Hepatic stellate cell (primary cell): ENCODE results near the gene LHX3.

Experiments
- DNase-seq: peaks from one replicate; pipeline ENCODE4 v3.0.0; 2011; ENCODE audit warnings: low spot score

LHX3 gene

DNA sequence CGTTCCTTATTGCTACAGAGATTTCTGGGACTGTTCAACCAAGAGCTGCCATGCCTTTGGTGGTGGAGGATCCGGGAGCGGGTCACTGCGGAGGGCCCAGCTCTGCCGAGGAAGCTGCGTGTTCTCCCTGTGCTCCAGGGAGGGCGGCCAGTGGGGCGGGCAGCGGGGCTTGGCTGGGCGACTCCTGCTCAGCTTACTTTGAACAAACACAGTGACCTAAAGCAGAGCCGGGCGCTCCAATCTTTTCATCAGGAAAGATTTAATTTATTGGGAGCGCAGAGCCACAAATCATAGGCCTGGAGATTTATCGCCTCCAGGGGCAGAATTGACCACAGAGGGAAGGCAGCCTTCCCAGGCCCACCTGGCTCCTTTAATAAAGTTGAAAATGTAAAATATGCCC, 27.7 kb downstream of the LHX3 start:
- DNase-seq = no peak

DNA sequence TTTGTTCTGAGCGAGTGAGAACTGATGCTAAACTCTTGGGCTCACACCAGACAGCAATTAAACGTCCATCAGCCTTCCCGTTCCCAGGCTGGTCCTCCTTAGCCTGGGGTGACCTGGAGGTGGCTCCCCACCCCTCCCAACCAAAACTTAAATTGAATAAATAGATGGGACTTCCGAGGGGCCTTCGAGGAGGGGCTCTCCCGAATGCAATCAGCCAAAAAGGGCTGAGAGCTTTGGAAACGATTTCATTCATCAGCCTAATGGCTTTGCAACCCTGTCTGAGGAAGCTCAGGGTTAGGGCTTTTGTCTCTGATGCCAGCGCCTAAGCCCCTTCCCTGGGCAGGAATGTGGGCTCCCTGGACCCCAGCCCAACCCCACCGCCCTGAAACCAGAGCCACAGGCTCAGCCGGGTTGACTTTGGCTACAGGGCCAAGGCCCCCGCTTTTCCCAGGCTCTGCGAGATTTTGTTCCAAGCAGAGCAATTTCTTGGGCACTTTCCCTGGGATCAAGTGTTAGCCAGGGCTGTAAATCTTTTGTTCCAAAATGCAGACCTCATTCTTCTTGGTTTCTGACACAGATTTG, 29.2 kb downstream of the LHX3 start:
- no peak for DNase-seq

DNA sequence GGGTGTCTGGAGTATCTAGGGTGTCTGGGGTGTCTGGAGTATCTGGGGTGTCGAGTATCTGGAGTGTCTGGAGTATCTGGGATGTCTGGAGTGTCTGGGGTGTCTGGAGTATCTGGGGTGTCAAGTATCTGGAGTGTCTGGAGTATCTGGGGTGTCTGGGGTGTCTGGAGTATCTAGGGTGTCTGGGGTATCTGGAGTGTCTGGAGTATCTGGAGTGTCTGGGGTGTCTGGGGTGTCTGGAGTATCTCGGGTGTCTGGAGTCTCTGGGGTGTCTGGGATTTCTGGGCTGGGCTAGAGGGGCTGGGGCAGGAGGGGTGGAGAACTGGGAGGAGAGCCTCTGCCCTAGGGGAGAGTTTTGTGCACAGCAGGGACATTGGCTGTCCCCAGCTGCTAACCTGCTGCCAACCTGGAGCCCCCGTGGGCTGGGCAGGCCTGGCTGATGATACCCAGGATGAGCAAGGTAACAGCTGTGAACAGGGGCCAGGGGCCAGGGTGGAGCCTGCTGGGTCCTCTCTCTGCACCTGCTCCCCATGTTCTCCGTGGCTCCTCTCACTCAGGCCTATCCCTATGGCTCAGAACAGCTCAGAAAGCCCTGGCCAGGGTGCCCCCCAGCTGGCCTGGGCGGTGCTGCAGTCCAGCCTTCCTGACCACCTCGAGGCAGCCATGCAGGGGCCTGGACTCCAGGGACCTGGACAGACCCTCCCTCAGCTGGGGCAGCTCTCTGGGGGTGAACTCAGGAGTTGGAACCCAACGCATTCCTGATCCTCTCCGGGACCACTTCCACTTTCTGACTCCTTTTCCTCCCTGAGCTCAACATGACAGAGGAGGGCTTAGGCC, 29.9 kb downstream of the LHX3 start:
- no peak for DNase-seq

DNA sequence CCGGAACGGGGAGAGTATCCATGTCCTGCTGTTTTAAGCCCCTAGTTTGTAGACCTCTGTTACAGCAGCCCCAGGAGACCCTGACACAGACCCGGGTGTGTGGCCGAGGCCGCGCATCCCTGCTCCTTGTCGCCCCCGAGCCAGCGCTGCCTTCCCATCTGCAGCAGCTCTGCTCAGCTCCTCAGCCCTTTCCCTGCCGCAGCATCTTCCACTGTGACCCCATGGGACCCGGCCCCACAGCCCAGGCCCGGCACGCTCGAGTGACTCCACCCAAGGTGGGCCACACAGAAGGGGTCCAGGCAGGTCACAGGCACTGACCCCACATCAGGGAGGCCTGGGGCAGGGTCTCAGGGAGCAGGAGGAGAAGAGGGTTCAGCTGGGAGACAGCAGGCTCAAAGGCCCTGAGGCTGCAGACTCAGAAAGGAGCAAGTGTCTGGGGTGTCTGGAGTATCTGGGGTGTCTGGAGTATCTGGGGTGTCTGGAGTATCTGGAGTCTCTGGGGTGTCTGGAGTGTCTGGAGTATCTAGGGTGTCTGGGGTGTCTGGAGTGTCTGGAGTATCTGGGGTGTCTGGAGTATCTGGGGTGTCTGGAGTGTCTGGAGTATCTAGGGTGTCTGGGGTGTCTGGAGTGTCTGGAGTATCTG, 31.2 kb downstream of the LHX3 start:
- DNase-seq = no peak

DNA sequence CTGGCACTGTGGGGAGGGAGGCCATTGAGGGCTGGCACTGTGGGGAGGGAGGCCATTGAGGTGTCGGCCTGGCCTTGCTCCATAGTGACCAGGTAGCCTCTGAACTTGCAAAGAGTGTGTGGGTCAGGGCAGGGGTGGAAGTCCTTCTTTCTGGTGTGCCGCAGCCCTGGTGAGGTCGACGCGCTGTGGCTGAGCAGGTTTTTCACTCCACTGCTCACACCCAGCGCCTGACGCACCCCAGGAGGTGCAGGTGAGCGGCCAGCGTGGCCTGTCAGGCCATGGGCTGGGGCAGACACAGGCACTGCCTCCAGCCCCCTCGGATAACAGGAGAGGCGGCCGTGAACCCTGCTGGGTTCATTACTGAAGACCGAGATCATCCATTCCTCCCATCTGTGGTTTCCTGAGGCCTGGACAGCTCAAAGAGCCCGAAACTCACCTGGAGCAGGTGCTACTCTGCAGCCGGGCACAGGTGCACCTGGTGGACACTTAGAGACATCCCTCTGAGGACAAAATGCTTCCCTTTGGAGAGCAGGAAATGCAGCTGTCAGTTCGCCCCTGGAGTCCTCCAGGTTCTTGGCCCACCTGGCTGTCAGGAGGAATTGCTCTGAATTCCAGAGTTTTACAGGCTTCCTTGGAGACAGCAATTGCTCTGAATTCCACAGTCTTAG, 32.4 kb downstream of the LHX3 start:
- no peak for DNase-seq

DNA sequence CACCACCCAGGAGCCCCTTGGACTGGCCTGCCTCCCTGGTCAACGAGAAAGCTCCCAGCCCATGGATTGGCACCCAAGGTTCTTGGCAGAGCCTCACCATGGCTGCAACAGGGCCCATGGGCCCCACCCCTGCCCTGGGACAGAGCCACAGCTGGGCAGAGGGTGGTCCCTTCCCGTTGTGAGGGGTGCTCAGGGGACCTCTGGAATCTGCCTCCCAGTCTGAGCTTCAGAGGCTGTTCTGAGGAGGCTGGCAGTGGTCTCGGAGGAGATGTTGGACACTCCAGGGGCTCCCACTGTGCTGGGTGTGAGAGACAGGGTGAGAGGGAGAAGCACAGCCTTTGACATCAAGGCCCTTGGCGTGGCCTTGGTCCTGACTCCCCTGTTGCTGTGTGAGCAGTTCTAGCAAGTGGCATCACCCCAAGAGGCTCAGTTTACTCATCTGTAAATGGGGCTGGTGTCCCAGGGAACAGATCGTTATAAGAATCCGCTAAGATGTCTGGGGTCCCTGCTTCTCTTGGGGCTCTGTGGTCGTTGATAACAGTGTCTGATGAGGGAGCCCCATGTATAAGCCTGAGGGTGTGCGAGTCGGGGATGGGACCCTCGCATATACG, 33.0 kb downstream of the LHX3 start:
- no peak for DNase-seq

DNA sequence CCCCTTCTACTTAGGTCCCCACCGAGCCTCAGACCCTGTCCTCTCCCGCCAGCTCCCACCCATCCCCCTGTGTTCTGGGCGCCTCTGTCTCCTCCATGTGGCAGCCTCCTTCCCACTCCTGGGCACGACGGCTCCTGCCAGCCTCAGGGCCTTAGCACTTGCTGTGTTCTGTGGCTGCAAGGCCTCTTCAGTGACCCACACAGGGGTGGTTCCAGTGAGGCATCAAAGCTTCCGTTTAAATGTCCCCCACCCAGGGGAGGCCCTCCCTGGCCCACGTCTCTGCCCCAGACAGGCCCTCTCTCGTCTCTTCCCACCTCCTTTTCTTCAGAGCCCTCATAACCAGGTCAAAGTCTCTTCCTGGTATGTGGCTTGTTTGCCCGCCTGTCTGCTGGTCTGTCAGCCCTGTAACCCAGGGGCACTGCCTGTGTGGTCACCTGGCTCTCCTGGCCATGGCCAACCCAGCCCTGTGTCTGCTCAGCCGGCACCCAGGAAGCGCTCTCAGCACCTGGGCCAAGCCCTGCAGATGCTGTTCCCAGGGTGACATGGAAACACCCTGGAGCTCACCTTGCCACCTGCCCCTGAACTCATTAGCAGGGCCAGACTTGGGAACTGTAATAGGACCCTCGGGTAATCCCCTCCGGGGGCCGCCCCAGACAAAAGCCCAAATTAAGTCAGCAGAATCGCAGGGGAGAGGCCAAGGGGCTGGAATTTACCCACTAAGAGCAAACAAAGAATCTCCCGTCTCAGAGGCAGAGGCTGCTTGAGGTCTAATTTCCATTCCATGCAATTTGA, 33.7 kb downstream of the LHX3 start:
- no peak for DNase-seq

DNA sequence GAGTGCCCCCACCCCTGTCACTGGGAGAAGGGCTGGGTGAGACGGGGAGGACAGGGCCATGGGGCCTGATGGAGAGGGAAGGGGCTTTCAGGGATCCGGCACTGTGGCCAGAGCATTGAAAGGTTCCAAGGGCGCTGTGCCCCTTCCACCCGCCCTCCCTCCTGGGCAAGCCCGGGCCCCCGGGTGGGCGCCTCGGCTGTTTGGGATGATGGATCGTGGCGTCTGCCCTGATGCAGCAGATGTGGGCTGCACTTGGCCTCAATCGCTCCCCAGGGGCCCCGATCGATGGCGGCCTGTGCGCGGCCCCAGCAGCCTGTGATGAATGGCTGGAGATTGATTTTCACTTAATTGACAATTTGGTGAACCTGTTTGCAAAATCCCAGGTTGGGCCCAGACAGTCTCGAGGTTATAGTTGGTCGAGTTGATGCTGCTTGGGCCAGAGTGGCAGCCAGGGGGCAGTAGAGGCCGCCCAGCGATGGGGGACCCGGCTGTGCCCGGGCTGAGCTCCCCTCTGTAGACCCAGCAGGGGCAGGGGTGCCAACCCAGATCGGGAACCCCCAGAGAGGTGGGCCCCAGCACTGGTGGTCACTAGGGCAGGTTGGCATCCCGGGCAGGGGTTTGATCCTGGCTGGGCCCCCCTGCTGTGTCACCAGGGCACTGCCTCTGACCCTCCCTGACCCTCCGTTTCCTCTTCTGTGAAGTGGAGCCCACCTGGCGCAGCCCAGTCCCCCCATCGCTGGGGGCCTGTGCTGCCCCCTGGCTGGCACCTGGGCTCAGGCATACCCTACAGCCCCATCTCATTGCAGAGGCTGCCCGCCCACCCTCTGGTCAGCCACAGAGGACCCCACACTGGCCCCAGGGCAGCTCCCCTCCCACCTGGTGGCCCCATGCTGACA, 34.7 kb downstream of the LHX3 start:
- peak; percentile 66 for DNase-seq

DNA sequence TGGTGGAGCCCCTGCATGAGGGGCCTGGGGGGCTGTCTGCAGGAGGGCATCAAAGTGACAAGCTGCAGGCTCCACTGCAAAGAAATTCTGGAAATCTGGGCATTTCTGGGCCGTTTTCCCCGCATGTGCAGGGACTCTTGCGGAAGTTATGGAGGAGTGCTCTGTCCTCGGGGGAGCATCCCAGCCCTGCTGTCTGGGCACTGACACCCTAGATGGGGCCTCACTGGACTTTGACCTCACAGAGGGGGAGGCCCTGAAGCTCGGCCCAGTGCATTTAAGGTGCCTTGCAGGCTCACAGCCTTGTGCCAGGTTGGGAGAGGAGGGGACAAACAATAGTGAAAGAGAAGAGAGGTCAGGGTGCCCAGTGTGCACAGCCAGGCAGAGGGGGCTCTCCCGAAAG, 35.4 kb downstream of the LHX3 start:
- no peak for DNase-seq

DNA sequence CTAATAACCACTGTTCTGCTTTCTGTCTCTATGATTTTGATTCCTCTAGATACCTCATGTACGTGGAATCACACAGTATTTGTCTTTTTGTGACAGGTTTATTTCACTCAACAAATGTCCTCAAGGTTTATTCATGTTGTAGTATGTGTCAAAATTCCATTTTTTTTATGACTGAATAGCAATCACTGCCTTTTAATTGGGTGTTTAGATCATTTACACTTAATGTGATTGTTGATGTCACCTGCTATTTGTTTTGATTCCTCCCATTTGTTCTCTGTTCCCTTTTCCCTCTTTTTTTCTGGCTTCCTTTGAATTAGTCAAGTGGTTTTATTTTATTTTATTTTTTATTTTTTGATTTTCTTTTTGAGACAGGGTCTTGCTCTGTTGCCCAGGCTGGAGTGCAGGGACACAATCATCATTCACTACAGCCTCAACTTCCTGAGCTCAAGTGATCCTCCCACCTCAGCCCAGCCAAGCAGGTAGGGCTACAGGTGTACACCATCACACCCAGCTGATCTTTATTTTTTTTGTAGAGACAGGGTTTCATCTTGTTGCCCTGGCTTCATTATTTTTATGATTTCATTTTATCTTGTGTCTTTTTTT, 41.6 kb downstream of the LHX3 start:
- DNase-seq = no peak

DNA sequence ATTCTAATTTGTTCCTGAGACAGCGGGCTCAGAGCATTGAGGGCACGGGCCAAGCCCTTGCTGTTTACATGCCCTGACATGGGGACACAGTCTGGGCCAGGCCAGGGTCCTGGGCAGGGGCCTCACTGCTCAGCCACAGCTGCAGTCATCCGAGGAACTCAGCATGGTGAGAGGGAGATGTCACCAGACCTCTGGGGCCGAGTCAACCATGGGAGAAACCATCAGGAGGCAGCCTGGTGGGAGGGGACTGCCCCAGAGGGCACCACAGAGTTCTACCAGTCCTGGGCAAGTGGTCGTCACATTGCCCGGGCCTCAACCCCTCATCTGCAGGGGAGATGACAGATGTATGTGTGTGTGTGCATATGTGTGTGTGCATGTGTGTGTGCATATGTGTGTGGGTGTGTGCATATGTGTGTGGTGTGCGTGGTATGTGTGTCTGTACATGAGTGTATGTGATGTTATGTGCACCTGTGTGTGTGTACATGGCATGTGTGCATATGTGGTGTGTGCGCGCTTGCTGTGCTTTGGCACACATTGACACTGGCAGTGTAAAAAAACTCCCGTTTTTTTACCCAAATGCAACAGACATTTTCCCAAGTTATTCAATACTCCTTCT, 43.8 kb downstream of the LHX3 start:
- no peak for DNase-seq

DNA sequence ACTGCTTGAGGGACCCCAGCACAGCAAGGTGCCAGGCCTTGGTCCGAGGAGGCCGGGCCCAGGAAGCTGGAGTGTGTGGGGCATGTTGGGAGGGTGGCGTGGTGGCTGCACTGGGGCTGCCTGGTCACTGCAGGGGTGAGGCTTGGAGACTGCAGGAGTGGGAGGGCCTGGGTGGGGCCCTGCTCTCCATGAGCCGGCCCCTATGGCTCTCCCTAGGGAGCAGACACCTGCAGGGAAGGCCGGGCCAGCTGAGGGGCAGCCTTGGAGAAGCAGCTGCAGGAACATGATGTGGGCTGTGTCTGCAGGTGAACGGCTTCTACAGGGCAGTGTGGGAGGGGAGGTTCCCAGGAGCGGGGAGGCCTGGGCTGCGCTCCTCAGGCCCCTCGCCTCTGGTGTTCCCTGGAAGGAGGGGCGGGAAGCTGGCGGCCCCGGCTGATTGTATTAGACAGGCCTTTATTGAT, 44.5 kb downstream of the LHX3 start:
- no peak for DNase-seq

DNA sequence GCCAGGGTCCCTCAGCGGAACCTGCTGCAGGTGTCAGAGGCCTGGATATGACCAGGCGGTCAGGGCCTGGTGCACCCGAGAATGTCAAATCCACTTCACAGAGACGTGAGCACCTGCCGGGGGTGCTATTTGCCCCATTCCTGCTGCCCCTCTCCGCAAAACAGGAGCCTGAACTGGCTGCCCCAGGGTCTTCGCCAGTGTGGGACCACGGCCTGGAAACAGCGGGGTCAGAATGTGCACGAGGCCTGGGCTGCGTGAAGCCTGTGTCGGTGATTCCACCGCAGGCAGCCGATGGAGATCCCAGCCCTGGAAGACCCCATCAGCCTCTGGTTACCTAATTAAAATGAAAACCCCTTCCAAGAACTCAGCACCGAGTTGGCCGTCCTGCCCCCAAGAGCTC, 45.1 kb downstream of the LHX3 start:
- DNase-seq = no peak

DNA sequence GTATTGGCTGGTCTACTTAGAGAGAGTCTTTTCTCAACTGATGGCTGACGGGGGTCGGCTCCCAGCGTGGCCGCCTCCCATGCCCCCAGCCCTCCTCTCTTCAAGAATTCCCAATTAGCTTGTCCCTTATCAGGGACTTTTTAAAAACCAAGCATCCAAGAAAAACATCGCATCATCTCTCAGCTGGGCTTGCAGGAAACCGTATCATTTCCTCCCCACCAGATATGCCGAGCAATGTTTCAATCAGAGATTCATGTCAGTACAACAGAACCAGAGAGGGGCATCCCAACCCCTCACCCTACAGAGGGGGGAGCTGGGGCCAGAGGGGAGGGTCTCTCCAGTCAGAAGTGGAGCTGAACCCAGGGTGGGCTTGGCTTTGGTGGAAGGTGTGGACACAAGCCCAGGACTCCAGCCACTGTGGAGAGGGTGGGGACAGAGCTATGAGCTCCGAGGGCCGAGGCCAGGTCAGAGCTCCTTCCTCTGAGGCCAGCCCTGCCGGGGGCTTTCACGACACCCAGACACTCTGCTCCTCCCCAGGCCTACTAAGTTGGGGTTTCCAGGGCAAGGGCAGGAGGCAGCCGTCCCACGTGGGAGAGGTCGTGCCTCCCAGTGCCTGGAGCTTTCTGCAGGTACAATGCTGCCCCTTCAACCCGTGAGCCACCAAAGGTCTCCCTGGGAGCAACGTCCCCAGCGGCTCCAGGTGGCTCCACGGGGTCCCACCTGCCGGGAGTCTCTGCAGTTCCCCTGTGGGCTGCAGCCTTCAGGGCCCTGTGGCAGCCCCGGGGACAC, 47.3 kb downstream of the LHX3 start:
- DNase-seq = no peak

DNA sequence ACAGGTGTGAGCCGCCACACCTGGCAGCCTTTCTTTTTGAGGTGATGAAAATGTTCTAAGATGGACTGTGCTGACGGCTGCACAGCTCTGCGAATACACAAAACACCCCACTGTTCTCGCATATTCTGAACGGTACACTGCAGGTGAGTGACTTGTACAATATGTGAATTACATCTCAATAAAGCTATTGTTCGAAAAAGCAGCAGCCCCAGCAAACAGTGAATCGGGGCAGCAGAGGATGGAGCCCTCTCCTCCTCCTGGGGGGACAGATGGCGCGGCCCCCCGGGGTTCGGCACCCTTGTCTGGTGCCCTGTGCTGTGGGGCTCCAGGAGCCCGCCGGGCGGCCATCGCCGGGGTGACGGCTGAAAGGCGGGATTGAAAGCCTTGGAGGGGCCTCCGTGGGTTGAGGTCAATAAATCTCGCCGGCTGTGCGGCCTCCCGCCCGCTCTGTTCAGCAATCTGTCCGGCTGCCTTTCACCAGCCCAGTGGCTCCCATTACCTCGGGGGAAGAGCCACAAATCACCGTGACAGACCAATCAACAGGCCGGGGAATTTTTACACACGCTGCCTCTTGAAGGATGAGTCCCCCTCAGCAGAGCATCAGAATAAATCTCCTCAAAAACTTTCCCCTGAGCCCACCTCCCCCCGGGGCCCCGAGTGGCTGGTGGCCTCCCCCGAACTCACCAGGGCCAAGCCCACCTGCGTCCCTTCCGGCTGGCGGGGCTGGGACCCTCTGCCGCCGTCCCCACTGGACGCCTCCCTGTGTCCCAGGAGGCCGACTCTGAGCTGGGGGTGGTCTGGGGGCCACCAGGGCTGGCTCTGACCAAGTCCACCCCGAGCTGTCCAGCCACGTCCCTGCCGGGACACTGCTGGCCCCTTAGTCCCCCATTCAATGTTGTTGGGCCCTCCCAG, 48.5 kb downstream of the LHX3 start:
- no peak for DNase-seq

DNA sequence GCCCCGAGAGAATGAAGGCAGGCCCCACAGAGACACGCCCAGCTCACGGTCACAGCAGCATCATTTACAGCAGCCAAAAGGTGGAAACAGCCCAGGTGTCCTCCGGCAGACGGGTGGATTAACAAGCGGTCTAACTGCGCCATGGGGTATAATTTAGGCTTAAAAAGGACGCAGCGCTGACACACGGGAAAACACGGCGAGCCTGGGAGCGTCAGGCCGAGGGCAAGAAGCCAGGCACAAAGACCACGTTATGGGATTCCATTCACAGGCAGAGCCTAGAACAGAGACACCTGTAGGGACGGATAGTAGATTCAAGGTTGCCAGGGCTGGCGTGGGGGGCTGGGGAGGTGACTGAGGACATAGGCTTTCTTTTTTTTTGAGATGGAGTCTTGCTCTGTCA, 49.4 kb downstream of the LHX3 start:
- DNase-seq = no peak

DNA sequence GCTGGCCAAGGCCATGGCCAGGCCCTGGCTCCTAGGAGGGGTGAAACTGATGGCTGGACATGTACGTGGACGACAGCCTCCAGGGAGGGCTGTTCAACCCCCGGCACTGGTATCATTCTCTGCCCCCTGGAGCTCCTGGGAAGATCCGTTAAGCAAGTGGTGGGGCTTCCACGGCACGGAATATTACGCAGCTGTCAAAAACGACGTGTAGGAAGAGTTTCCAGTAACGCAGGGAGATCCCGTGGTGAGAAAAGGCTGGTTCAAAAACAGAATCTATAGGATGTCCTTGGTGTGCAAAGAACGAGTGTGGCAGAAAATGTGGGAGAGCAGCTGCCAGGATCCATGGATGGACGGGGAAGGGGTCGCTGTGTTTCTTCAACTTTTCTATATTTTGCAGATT, 50.0 kb downstream of the LHX3 start:
- DNase-seq = no peak
